HepG2 (cell line): ENCODE data around the gene BTG2. TPM values are rescaled to one million over a fixed set of nuclear protein-coding genes. Genes with fewer than 3 reads are reported as not detected.

Experiments
- AKAP8 ChIP-seq: sonication (generic); formaldehyde crosslinking; IDR thresholded peaks from 2 replicates; pipeline ENCODE4 v1.5.1; 2020; ENCODE audit warnings: mild to moderate bottlenecking, missing genetic modification reagents
- BORCS8-MEF2B ChIP-seq: sonication (generic); formaldehyde crosslinking; IDR thresholded peaks from 2 replicates; pipeline ENCODE4 v1.8.0; 2022; ENCODE audit warnings: mild to moderate bottlenecking, missing genetic modification reagents
- GLI4 ChIP-seq: sonication (generic); formaldehyde crosslinking; IDR thresholded peaks from 2 replicates; pipeline ENCODE4 v1.5.1; 2020; ENCODE audit warnings: missing genetic modification reagents, mild to moderate bottlenecking, moderate library complexity, borderline replicate concordance
- HCFC1 ChIP-seq: fragments of 150-350 bp; IDR thresholded peaks from 2 replicates; pipeline ENCODE4 v1.6.1; 2014; ENCODE audit warnings: low read depth, low read length
- ISL2 ChIP-seq: sonication (generic); formaldehyde crosslinking; IDR thresholded peaks from 2 replicates; pipeline ENCODE4 v1.5.0; 2020; ENCODE audit warnings: missing genetic modification reagents
- KAT8 ChIP-seq: IDR thresholded peaks from 2 replicates; pipeline ENCODE4 v1.6.1; 2016; ENCODE audit warnings: missing genetic modification reagents, missing compliant biosample characterization
- MYC ChIP-seq: sonication (generic); formaldehyde crosslinking; IDR thresholded peaks from 2 replicates; pipeline ENCODE4 v1.9.0; 2021; ENCODE audit warnings: missing genetic modification reagents, borderline replicate concordance
- SAP130 ChIP-seq: IDR thresholded peaks from 2 replicates; pipeline ENCODE4 v1.6.1; 2016; ENCODE audit warnings: low read depth
- SIN3A ChIP-seq: IDR thresholded peaks from 2 replicates; pipeline ENCODE4 v1.6.1; 2011; ENCODE audit warnings: low read depth, mild to moderate bottlenecking, control low read depth, low read length, borderline replicate concordance
- SRF ChIP-seq: IDR thresholded peaks from 2 replicates; pipeline ENCODE4 v1.6.1; 2011; ENCODE audit warnings: mild to moderate bottlenecking, low read depth, low read length, moderate library complexity
- THAP7 ChIP-seq: sonication (generic); formaldehyde crosslinking; IDR thresholded peaks from 2 replicates; pipeline ENCODE4 v1.8.1; 2023; ENCODE audit warnings: mild to moderate bottlenecking, missing genetic modification reagents
- TMF1 ChIP-seq: sonication (generic); formaldehyde crosslinking; IDR thresholded peaks from 2 replicates; pipeline ENCODE4 v1.8.1; 2022; ENCODE audit warnings: low read depth, missing genetic modification reagents
- ZBTB10 ChIP-seq: sonication (generic); formaldehyde crosslinking; IDR thresholded peaks from 2 replicates; pipeline ENCODE4 v1.4.0; 2020; ENCODE audit warnings: missing genetic modification reagents, borderline replicate concordance
- ZBTB39 ChIP-seq: sonication (generic); formaldehyde crosslinking; IDR thresholded peaks from 2 replicates; pipeline ENCODE4 v1.5.0; 2020; ENCODE audit warnings: missing genetic modification reagents
- ZNF468 ChIP-seq: sonication (generic); formaldehyde crosslinking; IDR thresholded peaks from 2 replicates; pipeline ENCODE4 v1.8.0; 2022; ENCODE audit warnings: mild to moderate bottlenecking, moderate library complexity, missing genetic modification reagents
- ZNF570 ChIP-seq: sonication (generic); formaldehyde crosslinking; IDR thresholded peaks from 2 replicates; pipeline ENCODE4 v1.4.0; 2020; ENCODE audit warnings: mild to moderate bottlenecking, missing genetic modification reagents, borderline replicate concordance
- ZNF605 ChIP-seq: sonication (generic); formaldehyde crosslinking; IDR thresholded peaks from 2 replicates; pipeline ENCODE4 v1.8.0; 2022; ENCODE audit warnings: mild to moderate bottlenecking, missing genetic modification reagents
- polyA plus RNA-seq, 8 experiments: library from polyadenylated mRNA; depleted of rRNA in 3 of 8; stranded (reverse) in 7 of 8; unstranded in 1 of 8; fragments of >200 nt; fragmentation: Illumina TruSeq in 4 of 8; extraction: Trizol in 4 of 8; gene quantifications; 2 replicates each; pipeline versions ENCODE4 v1.2.1 to v1.2.3, GENCODE V29; 2011 to 2016; ENCODE audit warnings: low read depth in 4 of 8, missing spikeins in 1 of 8, mixed read lengths in 1 of 8; ENCODE audit not compliant: insufficient read depth in 1 of 8
- total RNA-seq, 5 experiments: library from RNA; depleted of rRNA; stranded (reverse); fragments of >200 nt; fragmentation: Illumina TruSeq; extraction: Trizol; gene quantifications; 2 replicates each; pipeline ENCODE4 v1.2.3, GENCODE V29; 2016; ENCODE audit warnings: low read depth in 1 of 5
- TF ChIP-seq, protein P1 (sequence below): sonication (generic); formaldehyde crosslinking; IDR thresholded peaks from 2 replicates; pipeline ENCODE4 v1.4.0; 2020; ENCODE audit warnings: mild to moderate bottlenecking, missing genetic modification reagents
- TF ChIP-seq, protein P2 (sequence below): sonication (generic); formaldehyde crosslinking; IDR thresholded peaks from 2 replicates; pipeline ENCODE4 v1.4.0; 2020; ENCODE audit warnings: missing genetic modification reagents

The BTG2 gene
- total and polyA plus RNA-seq, 2 of the 13 experiments (the other 11 are each of a cell fraction or from before 2014, with no cell fraction given), result 13.6 to 18.3 TPM

DNA sequence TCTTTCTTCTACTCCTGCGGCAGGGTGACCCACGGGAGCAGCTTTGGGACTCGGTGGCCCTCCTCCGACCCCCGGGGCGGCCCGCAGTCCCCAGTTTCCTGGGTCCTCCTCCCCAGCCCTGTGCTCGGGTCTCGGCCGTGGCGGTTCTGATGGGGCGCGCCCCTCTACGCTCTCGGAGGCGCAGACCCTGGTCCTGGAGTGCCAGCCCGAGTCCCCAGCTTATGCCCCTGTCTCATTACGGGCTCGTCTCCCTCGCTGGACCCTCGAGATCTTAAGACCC is 430 bp downstream of the BTG2 start (continued):
- TF ChIP-seq BORCS8-MEF2B (CRISPR knock-in tag), result no peak
- TF ChIP-seq SAP130, result peak; percentile 5; the same call in 1 of the 2 replicates
- TF ChIP-seq, protein P1, sequence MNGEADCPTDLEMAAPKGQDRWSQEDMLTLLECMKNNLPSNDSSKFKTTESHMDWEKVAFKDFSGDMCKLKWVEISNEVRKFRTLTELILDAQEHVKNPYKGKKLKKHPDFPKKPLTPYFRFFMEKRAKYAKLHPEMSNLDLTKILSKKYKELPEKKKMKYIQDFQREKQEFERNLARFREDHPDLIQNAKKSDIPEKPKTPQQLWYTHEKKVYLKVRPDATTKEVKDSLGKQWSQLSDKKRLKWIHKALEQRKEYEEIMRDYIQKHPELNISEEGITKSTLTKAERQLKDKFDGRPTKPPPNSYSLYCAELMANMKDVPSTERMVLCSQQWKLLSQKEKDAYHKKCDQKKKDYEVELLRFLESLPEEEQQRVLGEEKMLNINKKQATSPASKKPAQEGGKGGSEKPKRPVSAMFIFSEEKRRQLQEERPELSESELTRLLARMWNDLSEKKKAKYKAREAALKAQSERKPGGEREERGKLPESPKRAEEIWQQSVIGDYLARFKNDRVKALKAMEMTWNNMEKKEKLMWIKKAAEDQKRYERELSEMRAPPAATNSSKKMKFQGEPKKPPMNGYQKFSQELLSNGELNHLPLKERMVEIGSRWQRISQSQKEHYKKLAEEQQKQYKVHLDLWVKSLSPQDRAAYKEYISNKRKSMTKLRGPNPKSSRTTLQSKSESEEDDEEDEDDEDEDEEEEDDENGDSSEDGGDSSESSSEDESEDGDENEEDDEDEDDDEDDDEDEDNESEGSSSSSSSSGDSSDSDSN (CRISPR knock-in tag), result peak; percentile 74; the same call in 1 of the 2 replicates
- peak; percentile 6; the same call in 1 of the 2 replicates for TF ChIP-seq MYC (CRISPR knock-in tag)
- 0 out of 2 replicates have a peak, but pooled peaks have one; percentile 7 for TF ChIP-seq KAT8 (CRISPR knock-in tag)
- no peak for TF ChIP-seq SIN3A
- TF ChIP-seq AKAP8 (CRISPR knock-in tag), result 0 out of 2 replicates have a peak, but pooled peaks have one; percentile 5
- 0 out of 2 replicates have a peak, but pooled peaks have one; percentile 55 for TF ChIP-seq ZBTB39 (CRISPR knock-in tag)
- TF ChIP-seq TMF1 (CRISPR knock-in tag), result 0 out of 2 replicates have a peak, but pooled peaks have one; percentile 13
- TF ChIP-seq THAP7 (CRISPR knock-in tag), result 0 out of 2 replicates have a peak, but pooled peaks have one; percentile 30
- 0 out of 2 replicates have a peak, but pooled peaks have one; percentile 70 for TF ChIP-seq GLI4 (CRISPR knock-in tag)
- TF ChIP-seq, protein P2, sequence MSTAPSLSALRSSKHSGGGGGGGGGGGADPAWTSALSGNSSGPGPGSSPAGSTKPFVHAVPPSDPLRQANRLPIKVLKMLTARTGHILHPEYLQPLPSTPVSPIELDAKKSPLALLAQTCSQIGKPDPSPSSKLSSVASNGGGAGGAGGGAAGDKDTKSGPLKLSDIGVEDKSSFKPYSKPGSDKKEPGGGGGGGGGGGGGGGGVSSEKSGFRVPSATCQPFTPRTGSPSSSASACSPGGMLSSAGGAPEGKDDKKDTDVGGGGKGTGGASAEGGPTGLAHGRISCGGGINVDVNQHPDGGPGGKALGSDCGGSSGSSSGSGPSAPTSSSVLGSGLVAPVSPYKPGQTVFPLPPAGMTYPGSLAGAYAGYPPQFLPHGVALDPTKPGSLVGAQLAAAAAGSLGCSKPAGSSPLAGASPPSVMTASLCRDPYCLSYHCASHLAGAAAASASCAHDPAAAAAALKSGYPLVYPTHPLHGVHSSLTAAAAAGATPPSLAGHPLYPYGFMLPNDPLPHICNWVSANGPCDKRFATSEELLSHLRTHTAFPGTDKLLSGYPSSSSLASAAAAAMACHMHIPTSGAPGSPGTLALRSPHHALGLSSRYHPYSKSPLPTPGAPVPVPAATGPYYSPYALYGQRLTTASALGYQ (CRISPR knock-in tag), result peak; percentile 14; the same call in 1 of the 2 replicates
- 0 out of 2 replicates have a peak, but pooled peaks have one; percentile 41 for TF ChIP-seq ZBTB10 (CRISPR knock-in tag)
- 0 out of 2 replicates have a peak, but pooled peaks have one; percentile 12 for TF ChIP-seq ZNF605
- no peak for TF ChIP-seq HCFC1
- 0 out of 2 replicates have a peak, but pooled peaks have one; percentile 34 for TF ChIP-seq ZNF468 (CRISPR knock-in tag)
- no peak for TF ChIP-seq ZNF570 (CRISPR knock-in tag)
- TF ChIP-seq SRF, result no peak
- peak; percentile 38; the same call in 1 of the 2 replicates for TF ChIP-seq ISL2
